GM19438 (cell line): Measurements from ENCODE around the gene TMEM163.
"Not testable (repeated sequence)": the region's sequence is repeated elsewhere in the genome, so short reads cannot be mapped to it uniquely, and the experiment has no call there.

Experiments used
- ATAC-seq: cut with Tn5 transposase; IDR thresholded peaks from one replicate; pipeline ENCODE4 v1.9.1; 2021; ENCODE audit warnings: low read depth; ENCODE audit not compliant: unreplicated experiment

Gene TMEM163

DNA sequence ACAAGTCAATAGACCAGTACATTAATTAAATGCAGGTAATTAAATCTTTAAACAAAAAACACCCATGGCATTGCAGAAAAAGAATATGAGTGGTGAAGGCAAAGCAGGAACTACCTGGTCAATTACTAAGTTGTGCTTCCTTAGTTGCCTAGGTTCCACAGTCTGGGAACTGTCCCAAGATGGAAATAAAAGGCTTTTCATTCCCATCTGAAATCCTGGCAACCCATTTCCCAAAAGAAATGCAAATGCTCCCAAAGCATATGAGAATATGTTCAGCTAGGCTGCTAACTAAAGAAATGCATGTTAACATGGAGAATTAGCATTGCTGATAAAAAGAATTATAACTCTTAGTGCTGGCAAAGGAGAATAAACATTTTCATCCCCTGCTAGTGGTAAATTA lies 177.8 kb downstream of the TMEM163 start:
- ATAC-seq, result no peak

DNA sequence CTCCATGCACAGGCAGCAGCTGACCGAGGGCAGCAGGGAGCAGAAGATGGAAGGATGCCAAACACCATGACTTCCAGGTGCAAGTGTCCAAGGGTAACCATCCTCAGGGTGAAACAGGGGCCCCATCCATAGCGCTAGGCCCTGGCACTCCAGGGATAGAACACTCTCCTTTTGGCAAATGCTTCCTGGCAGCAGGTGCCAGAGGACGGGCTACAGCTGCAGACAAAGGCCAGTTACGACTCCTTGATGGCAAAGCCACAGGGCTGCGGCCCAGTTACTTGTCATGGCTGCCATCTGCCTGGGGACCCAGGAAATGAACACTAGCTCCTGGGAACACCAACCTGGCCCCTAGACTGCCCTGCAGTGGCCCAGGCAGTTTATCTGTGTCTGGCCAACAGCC lies 178.8 kb downstream of the TMEM163 start:
- no peak for ATAC-seq

DNA sequence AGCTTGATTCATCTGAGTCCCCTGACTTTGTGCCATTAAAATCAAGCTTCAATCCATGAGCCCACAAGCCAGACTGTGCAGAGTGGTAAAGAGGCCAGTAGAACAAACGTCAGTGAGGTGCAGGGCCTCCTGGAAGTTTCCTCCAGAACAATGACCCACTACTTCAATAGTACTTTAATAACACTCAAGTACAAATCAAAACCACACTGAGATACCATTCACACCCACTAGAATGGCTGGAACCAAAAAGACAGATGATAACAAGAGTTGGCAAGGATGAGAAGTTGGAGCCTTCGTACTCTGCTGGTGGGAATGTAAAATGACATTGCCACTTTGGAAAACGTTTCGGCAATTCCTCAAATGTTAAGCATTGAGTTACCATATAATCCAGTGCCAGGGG lies 181.1 kb downstream of the TMEM163 start:
- ATAC-seq, result no peak

DNA sequence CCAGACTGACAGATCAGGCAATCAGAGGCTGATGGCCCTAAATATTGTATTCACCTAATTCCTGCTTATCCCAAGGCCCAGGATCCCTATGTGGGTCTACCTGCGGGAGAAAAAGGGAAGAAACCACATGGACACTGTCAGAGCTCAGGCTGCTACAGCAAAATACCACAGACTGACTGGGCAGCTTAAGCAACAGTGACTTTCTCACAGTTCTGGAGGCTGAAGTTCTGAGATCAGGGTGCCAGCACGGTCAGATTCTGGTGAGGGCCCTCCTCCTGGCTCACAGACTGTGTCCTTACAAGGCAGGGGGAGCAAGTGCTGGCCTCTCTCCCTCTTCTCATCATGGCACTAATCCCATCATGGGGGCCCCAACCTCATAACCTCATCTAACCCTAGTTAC lies 181.7 kb downstream of the TMEM163 start:
- ATAC-seq, result no peak

DNA sequence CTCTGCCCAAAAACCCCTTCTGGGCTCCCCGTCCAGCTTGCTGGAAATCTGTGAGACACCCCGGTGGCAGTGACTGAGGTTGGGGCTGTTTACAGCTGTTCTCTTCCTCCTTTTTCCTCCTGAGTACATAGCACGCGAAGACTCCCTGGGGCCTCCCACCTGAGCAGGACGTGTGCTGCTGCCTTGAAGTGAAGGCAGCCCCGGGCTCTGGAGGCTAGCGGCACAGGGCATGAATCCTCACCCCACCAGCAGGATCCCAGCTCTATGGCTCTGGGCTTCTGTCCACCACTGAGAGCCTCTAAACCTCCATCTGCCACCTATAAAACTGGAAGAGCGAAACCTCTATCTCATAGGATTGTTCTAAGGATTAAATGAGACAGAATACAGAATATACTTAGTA lies 182.5 kb downstream of the TMEM163 start:
- ATAC-seq, result no peak

DNA sequence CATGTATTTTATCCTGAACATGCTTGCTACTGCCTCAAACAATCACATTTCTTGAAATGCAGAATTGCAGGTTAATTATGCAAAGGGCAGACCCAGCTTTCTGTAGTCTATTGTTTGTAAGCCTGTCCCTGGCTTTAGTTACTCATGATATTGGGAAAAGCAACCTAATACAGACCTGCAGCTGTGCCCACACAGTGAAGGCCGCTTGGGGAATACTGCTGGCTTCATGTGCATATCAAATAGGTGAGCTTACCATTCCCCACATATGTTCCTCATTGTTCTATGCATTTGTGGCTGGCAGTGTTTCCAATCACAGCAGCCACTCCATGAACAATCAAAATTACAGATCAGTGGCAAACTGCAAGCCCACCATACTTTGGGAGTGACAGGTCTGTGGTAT lies 186.3 kb downstream of the TMEM163 start:
- no peak for ATAC-seq

DNA sequence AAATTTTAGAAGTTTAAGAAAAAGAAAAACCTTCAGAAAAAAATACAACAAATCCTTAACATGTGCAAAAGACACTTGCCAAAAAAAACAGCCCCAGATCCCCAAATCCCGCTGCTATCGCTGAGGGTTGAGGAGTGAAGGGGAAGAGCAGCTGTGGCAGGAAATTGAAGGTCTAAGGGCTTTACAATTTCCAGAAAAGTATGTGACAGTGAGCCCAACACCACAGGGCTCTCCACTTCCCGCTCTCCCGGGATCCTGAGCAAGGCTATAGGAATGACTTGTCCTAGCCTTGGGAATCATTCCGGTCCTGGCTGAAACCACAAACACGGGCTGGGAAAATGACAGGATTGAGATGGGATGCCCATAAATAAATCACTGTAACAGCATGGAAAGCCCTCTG lies 191.4 kb downstream of the TMEM163 start:
- no peak for ATAC-seq

DNA sequence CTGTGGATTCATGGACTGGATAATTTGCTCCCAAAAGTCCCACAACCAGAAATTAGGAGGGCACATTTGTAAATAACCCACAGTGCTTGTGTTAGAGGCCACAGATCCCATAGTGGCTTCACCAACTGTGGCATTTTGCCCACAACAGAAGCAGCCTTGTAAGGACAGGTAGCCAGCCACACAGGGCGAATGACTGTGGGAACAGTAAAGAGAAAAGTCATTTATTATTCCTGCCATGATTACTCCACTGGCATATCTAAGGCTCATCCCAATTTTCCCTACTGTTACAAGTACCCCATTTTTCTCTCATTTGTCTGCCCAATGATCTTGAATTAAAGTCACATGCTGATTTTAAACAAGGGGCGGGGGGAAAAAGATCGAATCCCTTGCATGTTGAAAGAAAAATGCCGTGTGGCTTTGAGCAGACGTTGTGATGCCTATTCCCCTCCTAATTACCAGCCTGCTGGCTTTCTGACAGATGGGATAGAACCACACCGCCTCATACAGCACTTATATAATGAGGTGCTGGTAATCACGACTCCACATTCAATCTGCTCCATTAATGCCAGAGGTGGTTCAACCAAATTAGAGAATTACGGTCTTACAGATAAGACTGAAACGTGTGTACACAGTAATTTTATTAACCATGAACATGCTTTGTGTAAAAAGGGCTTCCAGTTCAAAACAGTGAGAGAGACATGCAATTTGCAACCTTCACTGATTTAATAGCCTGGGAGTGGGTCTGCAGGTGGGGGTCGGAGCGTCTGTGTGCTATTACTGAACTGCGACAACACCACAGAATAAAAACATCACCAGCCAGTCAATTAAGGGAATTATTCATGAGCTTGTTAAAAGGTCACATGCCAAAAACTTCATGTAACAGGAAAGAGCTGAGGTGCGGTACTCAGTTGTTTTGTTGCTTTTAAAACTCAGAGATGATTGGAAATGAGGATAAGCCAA lies 196.0 kb downstream of the TMEM163 start:
- no peak for ATAC-seq

DNA sequence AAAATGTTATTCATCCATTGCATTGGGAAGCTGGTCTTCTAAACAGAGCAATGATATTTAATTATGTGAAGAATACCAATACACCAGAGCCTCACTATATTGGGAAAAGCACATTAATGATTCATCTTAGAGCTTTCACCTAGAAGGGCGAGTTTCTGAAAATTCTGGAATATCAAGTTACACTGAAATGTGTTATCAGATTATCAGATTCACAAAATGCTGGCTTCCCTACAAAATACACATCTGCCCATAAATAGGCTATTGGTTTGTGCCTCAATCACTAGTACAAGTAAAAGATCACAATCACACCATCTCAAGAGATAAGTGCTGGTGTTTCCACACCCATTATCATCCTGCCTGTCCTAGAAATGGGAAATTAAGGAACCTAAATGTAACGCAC lies 200.7 kb downstream of the TMEM163 start:
- ATAC-seq, result no peak

DNA sequence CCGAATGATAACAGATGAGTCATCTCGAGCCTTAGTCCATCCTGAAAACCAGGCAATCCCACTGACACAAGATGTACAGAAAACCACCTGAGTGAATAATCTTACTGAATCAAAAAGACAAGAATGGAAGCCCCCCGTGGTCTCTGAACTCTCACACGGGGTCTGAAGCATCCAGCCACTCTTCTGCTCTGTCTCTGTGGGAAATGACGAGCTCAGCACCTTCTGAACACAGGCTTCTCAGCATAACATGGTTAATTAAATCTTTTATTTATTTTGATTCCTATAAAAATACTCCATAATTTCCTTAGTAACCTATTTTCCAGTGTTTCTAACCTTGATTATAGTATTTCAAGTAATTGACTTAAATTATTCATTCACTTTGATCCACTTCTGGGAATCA lies 203.7 kb downstream of the TMEM163 start:
- ATAC-seq, result no peak

DNA sequence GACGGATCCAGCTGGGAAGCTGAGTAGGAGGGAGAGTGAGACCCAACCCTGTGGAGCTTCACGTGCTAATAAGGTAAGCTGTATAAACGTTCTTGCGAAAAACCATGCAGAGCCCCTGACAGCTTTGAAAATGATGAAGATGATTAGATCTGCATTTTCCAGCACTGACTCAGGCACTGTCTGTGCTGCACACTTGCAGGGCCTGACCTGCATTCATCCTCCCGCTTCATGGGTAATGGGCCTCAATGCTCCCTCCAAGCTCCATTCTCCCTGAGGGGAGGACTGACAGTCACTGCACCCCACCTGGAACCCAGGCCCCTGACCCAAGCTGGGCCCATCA lies 205.4 kb downstream of the TMEM163 start:
- no peak for ATAC-seq

DNA sequence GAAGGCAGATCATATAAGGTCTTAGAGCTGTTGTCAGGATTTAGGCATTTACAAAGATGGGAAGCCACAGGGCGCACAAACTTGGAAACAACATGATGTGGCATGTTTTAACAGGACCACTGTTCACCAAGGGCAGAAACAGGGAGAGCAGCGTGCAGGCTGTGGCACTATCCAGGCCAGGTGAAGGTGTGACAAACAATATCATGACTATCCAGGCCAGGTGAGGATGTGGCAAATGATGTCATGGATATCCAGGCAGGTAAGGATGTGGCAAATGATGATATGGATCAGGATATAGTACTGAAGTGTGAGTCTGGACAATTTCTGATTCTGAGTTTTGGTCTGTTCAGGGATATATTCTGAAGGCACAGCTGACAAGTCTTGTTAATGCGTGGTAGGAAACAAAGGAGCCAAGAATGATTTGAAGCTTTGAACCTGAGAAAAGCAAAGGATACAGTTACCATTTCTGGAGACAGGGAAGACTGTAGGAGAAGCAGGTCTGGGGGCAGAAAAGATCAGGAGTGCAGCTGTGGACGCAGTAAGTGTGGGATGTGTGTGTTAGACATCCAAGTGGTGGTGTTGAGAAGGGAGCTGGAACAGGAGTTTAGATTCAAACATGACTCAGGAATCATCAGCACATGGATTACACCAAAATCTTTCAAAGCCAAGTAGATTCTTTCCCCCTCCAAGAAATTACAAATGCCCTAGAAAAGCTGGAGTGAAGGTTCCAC lies 205.9 kb downstream of the TMEM163 start:
- ATAC-seq, result no peak

DNA sequence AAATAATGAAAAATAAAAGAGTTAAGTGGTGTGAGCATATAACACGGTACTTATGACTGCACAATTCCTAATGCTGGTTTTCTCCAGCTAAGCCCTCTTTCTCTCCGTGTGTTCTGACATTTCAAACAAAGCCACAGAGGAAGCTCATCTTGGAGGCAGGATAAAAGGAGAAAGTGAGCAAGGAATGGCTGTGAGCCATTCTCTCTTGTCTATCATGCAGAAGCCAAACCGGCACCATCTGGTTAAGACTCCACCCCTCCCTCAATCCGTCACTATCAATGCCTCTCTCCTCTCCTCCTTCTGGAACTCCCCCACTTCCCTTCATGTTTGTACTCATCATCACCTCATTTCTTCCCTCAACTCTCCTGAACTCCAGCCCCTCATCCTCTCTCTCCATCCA lies 210.4 kb downstream of the TMEM163 start:
- no peak for ATAC-seq

DNA sequence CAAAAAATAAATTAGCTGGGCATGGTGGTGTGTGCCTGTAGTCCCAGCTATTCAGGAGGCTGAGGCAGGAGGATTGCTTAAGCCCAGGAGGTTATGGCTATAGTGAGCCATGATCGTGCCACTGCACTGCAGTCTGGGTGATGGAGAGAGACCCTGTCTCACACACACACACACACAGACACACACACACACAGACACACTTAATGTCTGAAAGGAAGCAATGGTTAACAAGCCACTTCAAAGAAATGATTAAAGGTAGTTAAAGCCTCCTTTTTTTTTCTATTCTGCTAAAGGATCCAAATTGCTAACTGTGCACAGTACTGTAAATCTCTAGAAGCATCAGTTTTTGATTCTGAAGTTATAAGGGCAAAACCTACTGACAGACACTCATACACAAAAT lies 211.1 kb downstream of the TMEM163 start:
- ATAC-seq, result no peak

DNA sequence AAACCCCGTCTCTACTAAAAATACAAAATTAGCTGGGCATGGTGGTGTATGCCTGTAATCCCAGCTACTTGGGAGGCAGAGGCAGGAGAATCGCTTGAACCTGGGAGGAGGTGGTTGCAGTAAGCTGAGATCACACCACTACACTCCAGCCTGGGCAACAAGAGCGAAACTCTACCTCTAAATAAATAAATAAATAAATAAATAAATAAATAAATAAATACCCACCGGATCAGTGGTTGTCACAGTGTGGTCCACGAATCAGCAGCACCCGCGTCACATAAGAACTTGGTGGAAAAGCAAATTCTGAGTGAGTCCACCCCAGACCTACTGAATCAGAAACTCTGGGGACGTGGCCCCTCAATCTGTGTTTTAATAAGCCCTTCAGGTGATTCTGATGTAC lies 211.6 kb downstream of the TMEM163 start:
- ATAC-seq, result not testable (repeated sequence)

DNA sequence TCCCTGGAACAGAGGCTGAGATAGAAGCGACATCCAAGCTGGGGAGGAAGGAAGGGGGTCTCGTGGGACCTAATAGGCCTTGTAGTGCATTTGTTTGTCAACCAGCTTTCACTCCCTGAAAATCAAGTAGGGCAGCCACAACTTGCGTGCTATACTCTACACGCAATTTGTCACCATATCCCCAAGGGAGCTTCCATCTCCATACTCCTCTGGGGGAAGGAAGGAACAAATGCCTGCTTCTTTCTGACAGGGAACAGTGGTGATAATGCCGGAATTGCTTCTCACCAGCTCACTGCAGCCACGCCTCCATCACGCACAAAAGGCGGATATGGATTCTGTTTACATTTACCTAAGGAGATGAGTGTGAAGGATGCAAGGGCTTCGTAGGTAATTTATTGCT lies 213.4 kb downstream of the TMEM163 start:
- no peak for ATAC-seq

DNA sequence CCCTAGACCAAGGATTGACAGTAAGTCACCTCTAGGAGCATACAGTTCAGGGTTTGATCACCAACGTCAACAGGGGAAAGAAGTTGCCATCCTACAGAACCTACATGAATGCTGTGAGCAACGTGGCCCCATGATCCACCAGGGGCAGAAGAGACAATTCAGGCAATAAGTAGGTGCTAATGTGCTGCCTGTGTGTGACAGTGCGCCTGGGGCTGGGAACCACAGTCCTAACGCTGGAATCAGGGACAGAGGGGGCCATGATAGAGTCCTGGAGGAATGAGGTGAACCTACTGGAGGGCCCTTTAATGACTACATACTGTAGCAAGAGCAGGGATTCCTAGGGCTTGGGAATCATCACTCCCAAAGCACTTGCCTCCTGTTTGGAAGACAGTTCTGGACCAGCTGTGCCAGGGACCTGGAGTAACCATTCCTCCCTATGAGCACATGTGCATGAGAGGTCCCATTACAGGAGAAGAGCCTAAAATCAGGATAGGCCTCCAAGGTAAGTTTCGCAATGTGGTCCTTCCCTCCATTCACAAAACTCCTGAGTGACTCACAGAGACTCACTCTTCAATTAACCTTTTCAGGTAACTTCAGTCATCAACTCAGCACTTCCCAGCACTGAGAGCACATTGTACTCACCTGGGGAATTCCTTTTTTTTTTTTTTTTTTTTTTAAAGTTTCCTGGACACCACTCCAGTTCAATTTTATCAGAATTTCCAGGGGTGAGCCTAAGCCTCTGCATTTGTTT lies 214.0 kb downstream of the TMEM163 start:
- no peak for ATAC-seq

DNA sequence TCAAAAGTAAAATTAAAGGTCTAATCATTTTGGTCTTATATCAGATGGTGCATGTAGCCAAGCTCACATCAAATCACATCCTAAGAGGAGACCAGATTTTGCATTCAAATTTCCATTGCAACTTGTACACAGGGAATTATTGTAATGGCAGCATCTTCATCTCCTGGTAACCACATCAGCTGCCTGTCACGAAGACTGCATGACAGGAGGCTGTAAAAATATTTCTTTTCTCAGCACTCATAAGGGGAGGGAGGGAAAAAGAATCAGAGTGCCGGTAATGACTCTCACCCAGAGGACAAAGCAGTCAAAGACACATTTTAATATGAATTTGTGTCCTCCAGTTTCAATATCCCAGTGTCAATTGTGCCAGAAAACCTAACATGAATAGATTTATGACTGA lies 216.7 kb downstream of the TMEM163 start:
- ATAC-seq, result no peak

DNA sequence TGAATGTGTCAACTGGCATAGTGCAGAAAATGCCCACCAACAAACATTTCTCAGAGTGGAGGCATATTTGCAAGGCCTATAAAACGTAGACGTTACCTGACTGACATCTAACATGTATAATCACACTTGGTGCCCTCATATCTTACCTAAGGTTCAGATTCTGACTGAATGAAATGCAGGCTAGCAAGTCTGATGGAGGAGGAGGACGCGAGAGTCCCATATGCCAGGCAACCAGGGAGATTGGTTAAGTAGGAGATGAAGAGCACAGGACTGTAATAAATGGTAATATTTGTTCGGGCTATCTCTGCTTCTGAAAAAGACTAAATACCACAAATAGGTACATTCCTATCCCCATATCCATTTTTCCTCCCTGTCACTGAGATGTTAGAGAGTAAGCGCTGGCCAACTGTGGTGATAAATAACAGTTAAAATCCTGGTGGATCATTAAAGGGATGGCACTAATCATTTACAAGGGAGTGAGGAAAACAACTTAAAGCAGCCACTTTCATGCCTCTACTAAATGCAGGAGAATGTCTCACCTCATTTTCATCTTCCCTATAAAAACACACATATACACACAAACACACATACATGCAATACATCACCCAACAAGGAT lies 217.2 kb downstream of the TMEM163 start:
- ATAC-seq, result no peak

DNA sequence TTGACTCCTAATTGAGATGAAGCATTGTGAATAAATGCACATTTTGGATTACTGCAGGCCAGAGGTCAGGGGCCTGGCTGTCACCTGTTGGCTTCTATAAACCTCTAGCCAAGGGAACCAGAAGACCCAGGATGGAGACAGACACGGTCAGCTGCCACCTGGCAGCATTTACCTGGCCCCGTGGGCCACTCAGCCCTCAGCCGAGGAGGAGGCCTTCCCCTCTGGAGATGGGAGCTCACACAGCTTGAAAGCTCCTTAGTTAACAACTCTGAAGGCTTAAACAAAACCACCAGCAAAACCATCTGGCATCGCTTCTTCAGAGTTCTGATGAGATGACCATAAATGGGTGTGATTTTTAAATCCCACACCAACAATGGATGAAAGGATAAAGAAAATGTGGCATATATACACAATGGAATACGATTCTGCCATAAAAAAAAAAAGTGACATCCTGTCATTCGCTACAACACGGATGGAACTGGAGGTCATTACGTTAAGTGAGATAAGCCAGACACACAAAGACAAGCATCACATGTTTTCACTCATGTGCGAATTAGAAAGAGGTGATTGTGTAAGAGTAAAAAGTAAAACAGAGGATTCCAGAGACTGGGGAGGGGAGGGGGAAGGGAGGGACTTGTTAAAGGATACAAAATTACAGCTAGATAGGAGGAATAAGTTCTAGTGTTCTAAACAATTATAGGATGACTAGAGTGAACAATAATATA lies 218.4 kb downstream of the TMEM163 start:
- no peak for ATAC-seq
